HL-60 (cell line): Measurements from ENCODE around the gene WAPL.

Experiments used
- CTCF ChIP-seq: IDR thresholded peaks from one replicate; pipeline ENCODE4 v1.5.1; 2011; ENCODE audit warnings: low read length, control low read depth, inconsistent platforms; ENCODE audit not compliant: insufficient read depth
- REST ChIP-seq: IDR thresholded peaks from 2 replicates; pipeline ENCODE4 v1.6.1; 2012; ENCODE audit warnings: low read depth; ENCODE audit not compliant: insufficient replicate concordance

- TF ChIP-seq CTCF, result no peak
- no peak for TF ChIP-seq REST
These were observed 80.4 kb downstream of the WAPL start for GRCh38 chr10:86440874-86441843.
